ENCODE data around the gene WDR31.
A peak's percentile ranks its signal among the peaks of the same experiment; 100 is the strongest.
"Not testable (repeated sequence)": the region's sequence is repeated elsewhere in the genome, so short reads cannot be mapped to it uniquely, and the experiment has no call there.

WDR31 gene

GRCh38 chr9:113340011-113340699, at the start of gene WDR31:
WDR31 (minus strand) TSS chr9:113340275; CDS start chr9:113332022, 8,253 bp downstream.
- DNase-seq (ENCODE audit: low read depth, low spot score): peak; percentile 56

GRCh38 chr9:113389451-113389850, 49.4 kb upstream of the WDR31 start:
- no peak for DNase-seq (ENCODE audit: low read depth, low spot score)

GRCh38 chr9:113388833-113389232, 48.8 kb upstream of the WDR31 start:
- no peak for DNase-seq (ENCODE audit: low read depth, low spot score)

- DNase-seq (ENCODE audit: low read depth, low spot score): no peak
These were observed 47.6 kb upstream of the WDR31 start for GRCh38 chr9:113387560-113388230.

- DNase-seq (ENCODE audit: low read depth, low spot score): no peak
These were observed 46.7 kb upstream of the WDR31 start for GRCh38 chr9:113386571-113387393.

GRCh38 chr9:113381909-113382411, 41.9 kb upstream of the WDR31 start:
- DNase-seq (ENCODE audit: low read depth, low spot score): no peak

GRCh38 chr9:113381441-113381840, 41.4 kb upstream of the WDR31 start:
- not testable (repeated sequence) for DNase-seq (ENCODE audit: low read depth, low spot score)

GRCh38 chr9:113380869-113381378, 40.8 kb upstream of the WDR31 start:
- DNase-seq (ENCODE audit: low read depth, low spot score): no peak

GRCh38 chr9:113379829-113380210, 39.7 kb upstream of the WDR31 start:
- not testable (repeated sequence) for DNase-seq (ENCODE audit: low read depth, low spot score)

- DNase-seq (ENCODE audit: low read depth, low spot score): not testable (repeated sequence)
These were observed 39.2 kb upstream of the WDR31 start for GRCh38 chr9:113379094-113379828.

- no peak for DNase-seq (ENCODE audit: low read depth, low spot score)
These were observed 36.8 kb upstream of the WDR31 start, which contains the start of gene HDHD3 for GRCh38 chr9:113376634-113377567. HDHD3 (minus strand) TSS chr9:113376986; CDS start chr9:113374354, 2,632 bp downstream.

GRCh38 chr9:113375057-113376023, 35.3 kb upstream of the WDR31 start:
- DNase-seq (ENCODE audit: low read depth, low spot score): no peak

- DNase-seq (ENCODE audit: low read depth, low spot score): no peak
These were observed 33.8 kb upstream of the WDR31 start for GRCh38 chr9:113373676-113374392.

GRCh38 chr9:113373256-113373655, 33.2 kb upstream of the WDR31 start:
- no peak for DNase-seq (ENCODE audit: low read depth, low spot score)

- no peak for DNase-seq (ENCODE audit: low read depth, low spot score)
These were observed 32.0 kb upstream of the WDR31 start for GRCh38 chr9:113372059-113372458.

GRCh38 chr9:113370806-113371325, 30.8 kb upstream of the WDR31 start:
- no peak for DNase-seq (ENCODE audit: low read depth, low spot score)

- no peak for DNase-seq (ENCODE audit: low read depth, low spot score)
These were observed 29.7 kb upstream of the WDR31 start for GRCh38 chr9:113369855-113370140.
